Heart left ventricle (tissue), 16 donors: Measurements from ENCODE around the gene EGLN2. TPM values are rescaled to one million over a fixed set of nuclear protein-coding genes. Genes with fewer than 3 reads are reported as not detected.
"Not testable (repeated sequence)": the region's sequence is repeated elsewhere in the genome, so short reads cannot be mapped to it uniquely, and the experiment has no call there.

Experiments used
- ATAC-seq, 4 donors: fragments of 200-7000 bp; cut with Tn5 transposase; one replicate each; pipeline ENCODE4 v1.9.1; 2020 to 2022; ENCODE audit warnings: moderate library complexity in 4 of 4, mild to moderate bottlenecking in 3 of 4, moderate number of reproducible peaks in 1 of 4
- DNase-seq, 5 donors: peaks; one replicate each; pipeline ENCODE4 v3.0.0-alpha.2; 2020
- H3K27ac ChIP-seq, 12 donors: fragments of 200-600 bp; sonication (generic) in 4 of 12; one replicate each; pipeline versions ENCODE4 v1.5.0 to v1.8.0; 2016 to 2022; ENCODE audit warnings: mild to moderate bottlenecking in 2 of 12
- H3K27me3 ChIP-seq, 9 donors: fragments of 200-600 bp; sonication (generic) in 2 of 9; one replicate each; pipeline versions ENCODE4 v1.5.1 to v1.8.0; 2016 to 2022; ENCODE audit warnings: mild to moderate bottlenecking in 3 of 9
- H3K36me3 ChIP-seq, 9 donors: fragments of 200-600 bp; sonication (generic) in 2 of 9; one replicate each; pipeline versions ENCODE4 v1.5.0 to v1.8.0; 2018 to 2022; ENCODE audit warnings: mild to moderate bottlenecking in 2 of 9
- H3K4me1 ChIP-seq, 12 donors: fragments of 200-600 bp; sonication (generic) in 4 of 12; one replicate each; pipeline versions ENCODE4 v1.5.0 to v1.8.0; 2016 to 2022; ENCODE audit warnings: mild to moderate bottlenecking in 3 of 12
- H3K4me3 ChIP-seq, 12 donors: fragments of 200-600 bp; sonication (generic) in 4 of 12; one replicate each; pipeline versions ENCODE4 v1.5.0 to v1.8.0; 2017 to 2022; ENCODE audit warnings: mild to moderate bottlenecking in 9 of 12, moderate library complexity in 4 of 12
- H3K9me3 ChIP-seq, 12 donors: fragments of 200-600 bp; sonication (generic) in 4 of 12; one replicate each; pipeline versions ENCODE4 v1.5.0 to v1.8.0; 2016 to 2022; ENCODE audit warnings: mild to moderate bottlenecking in 1 of 12
- POLR2A ChIP-seq, 2 donors: fragments of 450-650 bp; IDR thresholded peaks; one replicate each; pipeline ENCODE4 v1.6.1; 2017; ENCODE audit warnings: antibody characterized with exemption in 2 of 2, mild to moderate bottlenecking in 2 of 2, moderate library complexity in 2 of 2
- WGBS, 4 donors: extraction: QIAGEN DNeasy Blood & Tissue Kit in 2 of 4; methylation state at CpG; one replicate each; pipeline versions ENCODE4 v1.1.5 to v1.1.7; 2013 to 2018; 5-methylcytosine and 5-hydroxymethylcytosine counted together
- intact Hi-C, 10 donors: fragments of 100-400 bp; cut with DNase I; formaldehyde crosslinking; loops; one replicate each; pipeline versions ENCODE4 v1.11.1 to v1.14.2; 2022
- polyA plus RNA-seq, 2 donors: library from polyadenylated mRNA; stranded (reverse); fragments of 200-250 nt; gene quantifications; one replicate each; pipeline ENCODE4 v1.2.3, GENCODE V29; 2013
- total RNA-seq, 9 donors: library from RNA; depleted of rRNA in 2 of 9; stranded (reverse); fragments of >200 nt in 2 of 9; fragmentation: NEBNext Ultra II Directional in 3 of 9; extraction: Animal tissue kit (Norgen Biotek cat#: 25700) in 3 of 9; gene quantifications; one replicate each; pipeline versions ENCODE4 v1.1.0 to v1.2.4, GENCODE V29; 2016 to 2023
- TF ChIP-seq, protein P1 (sequence below), 12 donors: fragments of 200-600 bp; sonication (generic) in 4 of 12; IDR thresholded peaks; one replicate each; pipeline versions ENCODE4 v1.5.0 to v1.8.0; 2018 to 2022; ENCODE audit warnings: antibody characterized with exemption in 12 of 12, mild to moderate bottlenecking in 5 of 12
- donor health status: ischemic (EF 13 %, LVEDD 7.1; RV severe dilation, severe dysfunction).
- donor health status: healthy with polysubstance abuse.
- donor health status: DM: no; HTN: yes; CAD: no.
- donor health status: DM: no; HTN: no; CAD: no.
- donor health status: ischemic (EF 25% LVEDD 6.9; RV normal size, moderate dysfunction).
- donor health status: ischemic (EF 25% LVEDD 5.7; RV mildly dilated, moderate dysfunction).
- donor health status: healthy.
- donor health status: DM: yes; HTN: yes; CAD: no.
- donor health status: ischemic (EF 35%, LVEDD 5.7; RV mildly dilated, moderate dysfunction).
- donor health status: nonischemic (EF 11% LVEDD 7.7; RV severe dilation, severe dysfunction).
- donor health status: DM: yes; HTN: yes; CAD: no.
- donor health status: PGD.
- donor health status: ischemic (EF 29% LVEDD 5.4; RV normal size, mild dysfunction).
- donor health status: nonischemic (EF 23%, LVEDD 6.1; RV moderate dilation, normal function).

EGLN2 gene
- total and polyA plus RNA-seq, 11 donors: 38.1 to 91.8 (median 50.5) TPM

DNA sequence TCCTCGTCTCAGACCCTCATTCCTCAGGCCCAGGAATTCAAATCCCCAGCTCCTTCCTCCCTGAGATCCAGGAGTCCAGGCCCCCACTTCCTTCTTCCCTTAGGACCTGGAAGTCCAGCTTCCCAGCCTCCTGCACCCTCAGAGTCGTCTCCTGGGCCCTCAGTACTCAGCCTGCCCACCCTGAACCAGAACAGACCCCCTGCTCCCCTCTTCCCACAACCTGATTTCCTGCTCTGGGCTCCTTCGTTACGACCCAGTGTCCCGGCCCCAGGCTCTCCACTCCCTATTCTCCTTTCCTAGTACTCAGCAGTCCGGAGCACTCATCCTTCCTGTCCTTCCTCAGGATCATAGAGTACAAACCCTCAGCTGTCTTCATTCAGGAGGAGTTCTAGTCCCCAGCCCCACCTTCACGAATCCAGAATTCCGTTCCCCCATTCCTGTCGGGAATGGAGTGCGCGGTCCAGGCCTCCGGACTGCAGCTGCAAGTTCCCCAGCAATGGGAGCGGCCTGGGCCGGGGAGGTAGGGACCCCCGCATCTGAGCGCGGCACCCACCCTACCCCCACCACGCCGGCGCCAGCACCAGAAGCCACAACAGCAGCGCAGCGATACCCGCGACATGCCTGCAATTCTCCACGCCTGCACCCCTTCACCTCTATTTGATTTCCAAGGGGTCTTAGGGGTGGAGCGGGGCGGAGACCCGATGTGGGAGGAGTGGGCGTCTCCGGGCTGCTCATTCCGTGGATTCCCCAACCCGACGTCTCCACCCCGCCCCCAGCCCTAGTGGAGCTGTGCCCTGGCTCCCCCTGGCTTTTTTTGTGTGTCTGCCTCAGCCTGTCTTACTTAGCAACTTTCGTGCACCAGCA lies 12.7 kb downstream of the EGLN2 start:
- peaks cover 12 to 61% (median 41%) of the 10 kb centered on the region in 12 donors for H3K4me1 ChIP-seq
- H3K27me3 ChIP-seq: no peaks in the 10 kb centered on the region
- intact Hi-C loops: loop anchor here in 1 of 10 donors (2.0 kb wide), 1 partner anchor 61 kb away; the partner anchor contains the start of genes ACTMAP and SNRPA
- H3K27ac ChIP-seq: peak overlapping the region; percentile 20 to 87 (median 78)
- no peak for ATAC-seq
- 39 to 53% (median 49%) methylated on average over 24 to 35 of the region's 35 CpGs for WGBS, 4 donors
- DNase-seq: peak in 1 of 5 donors; percentile 26
- H3K9me3 ChIP-seq: no peaks in the 10 kb centered on the region
- peaks cover 0 to 32% (median 27%) of the 10 kb centered on the region in 9 donors for H3K36me3 ChIP-seq
- H3K4me3 ChIP-seq: peak overlapping the region in 11 of 12 donors; percentile 35 to 65 (median 54)
- no peak for TF ChIP-seq POLR2A (IDR thresholded peaks at IDR 0.05)
- TF ChIP-seq, protein P1, sequence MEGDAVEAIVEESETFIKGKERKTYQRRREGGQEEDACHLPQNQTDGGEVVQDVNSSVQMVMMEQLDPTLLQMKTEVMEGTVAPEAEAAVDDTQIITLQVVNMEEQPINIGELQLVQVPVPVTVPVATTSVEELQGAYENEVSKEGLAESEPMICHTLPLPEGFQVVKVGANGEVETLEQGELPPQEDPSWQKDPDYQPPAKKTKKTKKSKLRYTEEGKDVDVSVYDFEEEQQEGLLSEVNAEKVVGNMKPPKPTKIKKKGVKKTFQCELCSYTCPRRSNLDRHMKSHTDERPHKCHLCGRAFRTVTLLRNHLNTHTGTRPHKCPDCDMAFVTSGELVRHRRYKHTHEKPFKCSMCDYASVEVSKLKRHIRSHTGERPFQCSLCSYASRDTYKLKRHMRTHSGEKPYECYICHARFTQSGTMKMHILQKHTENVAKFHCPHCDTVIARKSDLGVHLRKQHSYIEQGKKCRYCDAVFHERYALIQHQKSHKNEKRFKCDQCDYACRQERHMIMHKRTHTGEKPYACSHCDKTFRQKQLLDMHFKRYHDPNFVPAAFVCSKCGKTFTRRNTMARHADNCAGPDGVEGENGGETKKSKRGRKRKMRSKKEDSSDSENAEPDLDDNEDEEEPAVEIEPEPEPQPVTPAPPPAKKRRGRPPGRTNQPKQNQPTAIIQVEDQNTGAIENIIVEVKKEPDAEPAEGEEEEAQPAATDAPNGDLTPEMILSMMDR (IDR thresholded peaks at IDR 0.05): no peak

DNA sequence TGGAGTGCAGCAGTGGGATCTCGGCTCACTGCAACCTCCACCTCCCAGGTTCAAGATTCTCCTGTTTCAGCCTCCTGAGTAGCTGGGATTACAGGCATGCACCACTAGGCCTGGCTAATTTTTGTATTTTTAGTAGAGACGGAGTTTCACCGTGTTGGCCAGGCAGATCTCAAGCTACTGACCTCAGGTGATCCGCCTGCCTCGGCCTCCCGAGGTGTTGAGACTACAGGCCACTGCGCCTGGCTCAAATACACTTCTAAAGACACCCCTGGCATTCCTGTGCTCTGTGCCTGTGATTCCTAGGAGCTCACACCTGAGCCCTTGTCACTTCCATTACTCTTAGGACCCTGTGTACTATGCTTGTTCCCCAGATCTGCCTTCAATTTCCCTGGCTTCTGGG lies 13.6 kb downstream of the EGLN2 start:
- DNase-seq: peak in 1 of 5 donors; percentile 18
- H3K9me3 ChIP-seq, H3K4me3 ChIP-seq, intact Hi-C loops, H3K27ac ChIP-seq, ATAC-seq, H3K27me3 ChIP-seq: not testable (repeated sequence)
- WGBS, 4 donors: 92 to 97% (median 94%) methylated on average over 7 of the region's 7 CpGs
- Histone ChIP-seq H3K4me1 (peaks cover 5 to 52% (median 33%) of the 10 kb centered on the region in 12 donors), H3K36me3 (peaks cover 0 to 25% (median 20%) of the 10 kb centered on the region in 9 donors)

DNA sequence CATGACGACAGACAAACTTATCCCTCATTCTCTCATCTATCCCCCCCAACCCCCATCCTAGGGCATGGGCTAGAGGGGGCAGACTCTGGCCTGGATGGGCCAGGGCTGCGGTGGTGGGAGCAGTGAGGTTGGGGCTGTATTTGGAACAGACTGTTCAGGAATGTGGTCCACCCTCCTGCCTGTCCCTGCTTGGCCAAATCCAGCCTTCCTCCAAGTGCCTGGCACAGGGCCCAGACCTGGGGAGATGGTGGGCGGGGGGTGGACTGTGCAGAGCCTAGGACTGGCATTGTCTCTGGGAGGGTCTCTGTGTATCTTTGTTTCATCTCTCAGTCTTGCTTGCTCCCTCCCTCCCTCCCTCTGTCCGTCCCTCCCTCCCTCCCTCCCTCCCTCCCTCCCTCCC lies 14.2 kb downstream of the EGLN2 start:
- DNase-seq: no peak

DNA sequence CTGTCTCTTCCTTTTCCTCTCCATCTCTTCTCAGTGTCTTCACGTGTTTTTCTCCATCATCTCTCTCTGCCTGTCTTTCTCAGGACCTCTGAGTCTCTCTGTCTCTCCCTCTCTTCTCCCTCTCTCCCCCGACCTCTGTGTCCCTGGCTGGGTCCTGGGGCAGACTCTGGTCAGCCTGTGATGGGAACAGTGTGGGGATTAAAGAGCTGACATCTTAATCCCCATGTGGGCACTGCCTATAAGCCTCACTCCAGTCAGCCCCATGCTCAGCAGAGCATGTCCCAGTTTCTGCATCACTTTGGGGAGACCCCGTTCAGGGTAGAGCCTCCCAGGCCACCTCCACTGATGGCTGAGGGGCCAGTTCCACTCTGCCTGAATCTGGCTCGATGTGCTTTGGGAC lies 16.2 kb downstream of the EGLN2 start:
- Histone ChIP-seq H3K36me3 (no peaks in the 10 kb centered on the region), H3K27ac (no peak overlapping the region), H3K4me1 (peaks cover 0 to 44% (median 27%) of the 10 kb centered on the region in 12 donors), H3K27me3 (no peaks in the 10 kb centered on the region), H3K9me3 (no peaks in the 10 kb centered on the region), H3K4me3 (no peak overlapping the region)
- DNase-seq (no peak), ATAC-seq (no peak)
- WGBS, 4 donors: 72 to 93% (median 74%) methylated on average over 3 to 4 of the region's 4 CpGs
- intact Hi-C loops: loop anchor here in 5 of 10 donors (5.0 kb wide), 4 partner anchors 58 to 312 kb away; partner anchors contain the start of genes COQ8B (in 1 of the 5) and ITPKC (in 1 of the 5)
- TF ChIP-seq POLR2A (IDR thresholded peaks at IDR 0.05): no peak
- TF ChIP-seq, protein P1 (IDR thresholded peaks at IDR 0.05): no peak

More for the DNA sequence above, 14.2 kb downstream of the EGLN2 start:
- Histone ChIP-seq H3K36me3 (peaks cover 0 to 19% (median 13%) of the 10 kb centered on the region in 9 donors), H3K27ac (no peak overlapping the region), H3K4me1 (peaks cover 4 to 46% (median 30%) of the 10 kb centered on the region in 12 donors), H3K9me3 (no peaks in the 10 kb centered on the region), H3K27me3 (no peaks in the 10 kb centered on the region), H3K4me3 (no peak overlapping the region)
- no peak for ATAC-seq
- intact Hi-C loops: no loop called here
- TF ChIP-seq, protein P1 (IDR thresholded peaks at IDR 0.05): no peak
- TF ChIP-seq POLR2A (IDR thresholded peaks at IDR 0.05): no peak
- 17 to 26% (median 23%) methylated on average over 4 of the region's 4 CpGs for WGBS, 4 donors
